ENCODE measurements around the gene CTBP1. TPM values are rescaled to one million over a fixed set of nuclear protein-coding genes. Genes with fewer than 3 reads are reported as not detected.
A peak's percentile ranks its signal among the peaks of the same experiment; 100 is the strongest.

CTBP1 gene
- total RNA-seq, 1 donor from 2014 or later: 133 TPM

DNA sequence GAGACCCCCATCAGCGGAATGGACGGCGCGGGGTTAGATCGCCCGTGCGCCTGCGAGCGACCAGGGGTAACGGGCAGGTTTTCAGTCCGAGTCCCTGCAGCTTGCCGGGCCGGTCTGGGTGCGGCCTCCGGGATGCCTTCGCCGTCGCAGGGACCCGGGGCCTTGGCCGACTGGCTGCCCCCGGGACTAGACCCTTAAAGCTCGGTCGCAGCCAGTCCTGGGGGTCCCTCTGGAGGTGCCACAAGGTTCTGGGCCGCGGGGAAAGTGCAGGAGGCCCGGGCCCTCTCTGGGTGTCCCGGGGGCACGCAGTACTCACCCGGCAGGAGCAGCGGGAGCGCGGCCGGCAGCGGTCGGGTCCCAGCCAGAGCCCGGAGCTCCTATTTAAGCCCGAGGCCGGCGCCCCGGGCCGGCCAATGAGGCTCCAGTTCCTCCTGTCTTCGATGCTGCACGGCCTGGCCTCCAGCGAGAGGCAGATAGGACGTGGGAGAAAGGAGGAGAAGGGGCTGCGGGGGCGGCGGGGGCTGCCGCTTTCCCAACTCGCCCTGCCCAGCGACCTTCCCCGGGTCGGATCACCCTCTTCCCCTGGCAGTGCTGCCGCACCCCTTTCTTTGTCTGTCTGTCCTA is 76.6 kb downstream of the CTBP1 start, which contains the start of gene SPON2:
Gene SPON2 (minus strand): TSS at position 356 of the 624 bp plus-strand sequence.
- peak; percentile 56 for ATAC-seq
- intact Hi-C loops (cut with micrococcal nuclease): no loop called here
- peak; percentile 76 for DNase-seq

- intact Hi-C loops (cut with micrococcal nuclease): no loop called here
- DNase-seq (peak; percentile 57), ATAC-seq (peak; percentile 7)
Observed at GRCh38 chr4:1171311-1172227, 77.4 kb downstream of the CTBP1 start.

GRCh38 chr4:1170976-1171310 is 78.0 kb downstream of the CTBP1 start:
- ATAC-seq (no peak), DNase-seq (no peak)
- intact Hi-C loops (cut with micrococcal nuclease): no loop called here

DNA sequence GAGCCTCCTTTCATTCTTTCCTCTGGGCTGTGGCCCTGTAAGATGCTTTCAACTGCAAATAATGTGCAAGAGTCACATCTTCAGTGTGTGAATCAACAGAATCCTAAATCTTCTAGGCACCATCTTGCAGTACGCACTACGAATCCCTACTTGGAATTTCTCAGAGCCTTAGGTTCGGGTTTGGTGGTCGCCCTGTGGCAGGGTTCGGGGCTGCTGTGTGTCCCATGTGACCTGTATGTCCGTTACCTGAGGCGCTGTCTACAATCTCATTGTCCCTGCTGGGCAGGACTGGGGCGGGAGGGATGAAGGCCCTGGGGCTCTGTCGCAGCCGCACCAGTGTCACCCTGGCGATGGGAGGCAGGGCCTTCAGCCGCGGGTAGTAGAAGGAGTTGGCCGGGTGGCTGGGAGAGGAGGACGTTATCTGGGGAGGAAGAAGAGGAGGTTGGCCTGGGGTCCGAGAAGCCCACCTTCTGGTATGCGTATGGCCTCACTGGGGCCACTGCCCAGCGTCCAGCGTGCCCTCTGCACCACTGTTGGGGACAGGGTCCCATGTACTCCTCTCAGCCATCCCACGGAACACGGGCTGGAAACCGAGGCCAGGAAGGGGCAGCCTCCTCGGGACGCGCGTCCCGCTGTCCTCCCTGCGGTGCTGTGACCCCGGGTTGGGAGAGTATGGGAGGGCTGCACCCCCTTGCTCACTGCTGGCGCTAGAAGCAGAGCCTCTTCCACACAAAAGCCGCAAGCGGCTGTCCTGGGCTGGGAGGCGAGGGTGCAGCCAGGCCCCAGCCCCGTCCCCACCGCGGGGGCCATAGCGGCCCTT is 78.6 kb downstream of the CTBP1 start:
- intact Hi-C loops (cut with micrococcal nuclease): no loop called here
- no peak for ATAC-seq
- no peak for DNase-seq

DNA sequence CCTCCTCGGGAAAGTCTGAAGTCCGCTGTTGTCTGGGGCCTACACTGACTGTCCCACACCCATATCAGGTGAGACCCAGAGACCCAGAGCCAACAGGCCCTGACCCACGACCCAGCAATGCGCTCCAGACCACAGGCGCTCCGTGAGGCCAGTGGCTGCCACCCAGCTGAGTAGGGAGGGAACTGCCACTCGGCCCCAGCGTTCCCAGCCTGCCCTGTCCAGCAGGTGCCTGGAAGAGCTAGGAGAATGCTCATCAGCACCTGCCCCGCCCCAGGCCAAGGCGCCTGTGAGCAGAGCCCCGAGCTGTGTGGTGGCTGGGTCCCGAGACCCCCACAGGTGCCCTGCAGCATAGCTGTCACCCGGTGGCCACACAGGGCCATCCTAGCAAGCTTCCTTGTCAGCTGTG is 79.2 kb downstream of the CTBP1 start:
- ATAC-seq: no peak
- intact Hi-C loops (cut with micrococcal nuclease): loop anchor here (10.0 kb wide), 1 partner anchor 85 kb away; no protein-coding TSS in a partner anchor
- DNase-seq: no peak

DNA sequence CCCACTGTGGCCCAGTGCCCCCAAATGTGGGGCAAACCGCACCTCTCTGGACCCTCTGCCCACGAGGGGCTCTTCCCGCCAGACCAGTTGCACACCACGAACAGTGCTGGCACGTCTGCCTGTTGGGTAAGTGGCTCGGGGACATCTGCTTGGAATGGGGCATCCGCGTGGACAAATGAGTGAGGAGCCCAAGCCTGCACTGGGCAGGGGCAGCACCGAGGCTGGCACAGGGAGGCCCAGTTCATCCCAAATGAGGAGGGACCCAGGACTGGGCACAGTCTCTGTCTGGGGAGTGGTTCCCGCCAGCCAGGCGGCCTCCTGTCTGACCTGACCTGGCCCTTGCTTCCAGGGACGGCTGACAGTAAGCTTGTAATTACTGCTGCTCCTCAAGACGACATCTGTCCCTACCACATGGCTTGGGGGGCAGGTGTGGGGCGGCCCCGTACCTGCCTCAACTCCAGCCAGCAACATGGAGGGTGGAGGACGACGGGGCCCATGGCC is 79.7 kb downstream of the CTBP1 start:
- DNase-seq (no peak), ATAC-seq (no peak)
- intact Hi-C loops (cut with micrococcal nuclease): loop anchor here (10.0 kb wide), 1 partner anchor 86 kb away; no protein-coding TSS in a partner anchor

DNA sequence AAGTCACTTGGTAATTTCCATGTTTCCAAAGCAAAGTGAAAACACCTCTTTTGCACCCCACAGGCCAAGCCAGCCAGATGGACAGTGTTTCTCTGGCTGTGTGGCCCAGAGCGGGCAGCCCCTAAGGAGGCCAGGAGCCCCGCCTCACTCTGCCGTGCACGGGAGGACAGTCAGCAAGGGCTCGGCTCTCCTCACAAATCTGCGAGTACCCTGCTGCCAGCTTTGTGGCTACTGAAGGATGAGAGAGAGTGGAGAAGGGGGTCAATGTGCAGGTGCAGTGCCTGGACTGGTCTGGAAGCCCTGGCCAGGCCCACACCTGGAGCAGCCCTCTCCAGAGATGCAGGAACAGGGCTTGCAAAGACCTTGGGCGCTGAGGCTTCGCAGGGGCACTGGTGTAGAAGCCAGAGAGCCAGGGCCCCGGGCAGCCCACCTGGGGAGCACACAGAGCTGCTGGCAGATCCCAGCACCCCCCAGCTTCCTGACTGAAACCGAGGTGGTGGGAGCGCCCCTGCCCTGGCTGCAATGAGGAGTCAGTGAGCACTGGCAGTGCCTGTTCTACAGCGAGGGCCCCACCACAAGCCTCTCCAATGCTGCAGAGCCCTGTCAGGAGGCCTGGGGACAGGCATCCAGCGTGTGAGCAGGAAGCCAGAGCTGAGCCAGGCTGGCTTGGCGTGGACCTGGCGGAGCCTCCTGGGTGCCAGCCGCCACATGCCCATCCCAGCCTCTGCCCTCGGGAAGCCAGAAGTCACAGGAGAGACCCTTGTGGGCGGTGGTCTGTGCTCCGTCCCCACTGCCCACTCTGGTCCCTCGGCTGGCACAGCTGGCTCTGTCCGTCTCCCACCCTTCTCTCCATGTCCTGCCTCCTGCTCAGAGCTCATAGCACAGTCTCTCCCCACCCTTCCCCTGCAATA is 80.5 kb downstream of the CTBP1 start:
- intact Hi-C loops (cut with micrococcal nuclease): loop anchor here (10.0 kb wide), 1 partner anchor 86 kb away; no protein-coding TSS in a partner anchor
- DNase-seq (no peak), ATAC-seq (no peak)

GRCh38 chr4:1167244-1167949 is 81.5 kb downstream of the CTBP1 start:
- DNase-seq (peak; percentile 90), ATAC-seq (peak; percentile 88)
- intact Hi-C loops (cut with micrococcal nuclease): loop anchor here (10.0 kb wide), 1 partner anchor 87 kb away; no protein-coding TSS in a partner anchor

DNA sequence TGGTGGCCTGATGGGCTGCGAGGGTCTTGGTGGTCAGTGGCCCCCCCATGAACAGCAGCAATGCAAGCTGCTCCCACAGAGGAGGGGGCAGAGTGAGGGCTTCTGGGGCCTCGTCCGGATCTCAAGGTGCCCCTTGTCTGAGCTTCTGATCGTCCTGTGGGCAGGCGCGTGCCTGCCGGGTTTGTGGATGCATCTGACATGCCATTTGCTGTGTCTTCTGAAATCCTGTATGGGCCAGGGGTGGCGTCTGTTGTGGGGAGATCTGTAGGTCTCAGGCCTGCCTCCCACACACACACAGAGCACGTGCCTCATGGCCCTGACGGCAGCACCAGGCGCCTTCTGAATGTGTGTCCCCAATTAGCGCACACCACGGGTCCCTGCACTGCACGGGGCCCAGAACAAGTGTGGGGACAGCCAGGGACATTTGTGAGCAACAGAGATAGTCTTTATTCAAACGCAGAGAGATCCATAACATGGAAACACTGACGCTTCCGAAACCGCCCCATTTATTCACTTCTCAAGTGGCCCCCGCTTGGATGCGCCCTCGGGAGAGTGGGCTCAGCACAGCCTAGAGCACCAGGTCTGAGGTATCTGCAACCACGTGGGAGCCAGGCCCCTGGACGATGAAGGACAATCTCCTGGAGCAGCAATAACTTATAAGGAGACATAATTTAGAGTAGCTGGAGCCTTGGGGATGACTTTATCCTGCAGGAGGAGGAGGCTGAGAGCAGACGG is 82.3 kb downstream of the CTBP1 start:
- no peak for DNase-seq
- intact Hi-C loops (cut with micrococcal nuclease): loop anchor here (10.0 kb wide), 1 partner anchor 88 kb away; no protein-coding TSS in a partner anchor
- peak; percentile 4 for ATAC-seq

GRCh38 chr4:1164956-1165545 is 83.9 kb downstream of the CTBP1 start:
- no peak for ATAC-seq
- intact Hi-C loops (cut with micrococcal nuclease): loop anchor here (10.0 kb wide), 1 partner anchor 90 kb away; no protein-coding TSS in a partner anchor
- no peak for DNase-seq

DNA sequence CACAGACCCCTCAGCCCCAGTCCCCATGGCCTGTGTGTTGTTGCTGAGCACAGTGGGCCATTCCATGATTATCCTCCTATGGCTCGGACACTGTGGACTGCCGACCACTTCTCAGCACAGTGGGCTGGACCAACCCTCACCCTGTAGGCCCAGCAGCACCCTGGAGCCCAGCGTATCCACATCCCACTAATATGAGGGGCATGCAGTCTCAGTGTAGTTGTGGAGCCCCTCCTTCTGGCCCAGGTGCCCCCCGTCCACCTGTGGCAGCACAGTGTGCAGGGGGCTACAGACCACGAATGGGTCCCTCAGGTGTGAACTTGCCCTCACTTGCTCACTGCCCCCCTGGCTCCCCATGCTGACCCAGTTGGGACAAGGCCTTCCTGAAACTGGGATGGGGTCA is 84.5 kb downstream of the CTBP1 start:
- ATAC-seq: no peak
- intact Hi-C loops (cut with micrococcal nuclease): loop anchor here (10.0 kb wide), 1 partner anchor 90 kb away; no protein-coding TSS in a partner anchor
- no peak for DNase-seq

- ATAC-seq (no peak), DNase-seq (no peak)
- intact Hi-C loops (cut with micrococcal nuclease): loop anchor here (10.0 kb wide), 1 partner anchor 91 kb away; no protein-coding TSS in a partner anchor
Observed at GRCh38 chr4:1164040-1164439, 84.9 kb downstream of the CTBP1 start.
